Posterior vena cava (tissue), 2 donors: ENCODE measurements around the gene CHL1. TPM values are rescaled to one million over a fixed set of nuclear protein-coding genes. Genes with fewer than 3 reads are reported as not detected.

Experiments
- DNase-seq: peaks from one replicate; pipeline ENCODE4 v3.0.0-alpha.2; 2020; ENCODE audit warnings: low spot score
- intact Hi-C, 2 donors: fragments of 100-400 bp; cut with DNase I; formaldehyde crosslinking; loops; one replicate each; pipeline versions ENCODE4 v1.14.1 to v1.14.2; 2022 to 2023
- total RNA-seq, 2 donors: library from RNA; stranded (reverse); fragmentation: NEBNext Ultra II Directional; extraction: Animal tissue kit (Norgen Biotek cat#: 25700); gene quantifications; one replicate each; pipeline ENCODE4 v1.2.1, GENCODE V29; 2021
- donor health status: DM: yes; HTN: yes; CAD: no.
- donor health status: DM: yes; HTN: yes; CAD: no.

The CHL1 gene
- total RNA-seq, 2 donors from 2014 or later: 4.9 to 7.8 TPM

GRCh38 chr3:317012-317411 lies 120.4 kb downstream of the CHL1 start:
- intact Hi-C loops: no loop called here
- DNase-seq: no peak

DNA sequence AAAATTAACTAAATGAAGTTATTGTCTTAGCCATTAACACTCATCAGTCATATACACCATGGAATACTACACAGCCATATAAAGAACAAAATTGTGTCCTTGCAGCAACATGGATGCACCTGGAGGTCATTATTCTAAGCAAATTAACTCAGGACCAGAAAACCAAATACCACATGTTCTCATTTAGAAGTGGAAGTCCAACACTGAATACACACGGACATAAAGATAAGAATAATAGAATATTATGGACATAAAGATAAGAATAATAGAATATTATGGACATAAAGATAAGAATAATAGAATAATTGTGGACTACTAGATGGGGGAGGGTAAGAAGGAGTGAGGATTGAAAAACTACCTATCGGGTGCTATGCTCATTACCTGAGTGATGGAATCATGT lies 122.3 kb downstream of the CHL1 start:
- intact Hi-C loops: no loop called here
- no peak for DNase-seq

- intact Hi-C loops: no loop called here
- no peak for DNase-seq
Measured at GRCh38 chr3:324423-324822, 127.9 kb downstream of the CHL1 start.

DNA sequence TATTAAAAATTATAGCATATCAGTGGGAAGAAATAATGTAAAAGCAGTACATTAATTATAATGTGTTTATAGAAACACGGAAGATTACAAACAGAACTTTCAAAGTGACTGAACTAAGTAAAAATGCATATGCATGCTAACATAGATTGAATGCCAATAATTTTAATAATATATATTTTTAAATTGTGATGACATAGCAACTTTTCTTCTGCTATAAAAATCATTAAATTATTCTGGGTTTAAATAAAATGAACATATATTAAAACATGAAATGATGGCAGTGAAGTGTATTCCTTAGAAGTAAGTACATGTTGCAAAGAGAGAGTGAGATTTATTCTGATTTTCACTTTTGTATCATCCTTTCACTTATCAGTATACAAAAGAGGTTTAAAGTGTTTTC lies 128.9 kb downstream of the CHL1 start:
- intact Hi-C loops: no loop called here
- no peak for DNase-seq

DNA sequence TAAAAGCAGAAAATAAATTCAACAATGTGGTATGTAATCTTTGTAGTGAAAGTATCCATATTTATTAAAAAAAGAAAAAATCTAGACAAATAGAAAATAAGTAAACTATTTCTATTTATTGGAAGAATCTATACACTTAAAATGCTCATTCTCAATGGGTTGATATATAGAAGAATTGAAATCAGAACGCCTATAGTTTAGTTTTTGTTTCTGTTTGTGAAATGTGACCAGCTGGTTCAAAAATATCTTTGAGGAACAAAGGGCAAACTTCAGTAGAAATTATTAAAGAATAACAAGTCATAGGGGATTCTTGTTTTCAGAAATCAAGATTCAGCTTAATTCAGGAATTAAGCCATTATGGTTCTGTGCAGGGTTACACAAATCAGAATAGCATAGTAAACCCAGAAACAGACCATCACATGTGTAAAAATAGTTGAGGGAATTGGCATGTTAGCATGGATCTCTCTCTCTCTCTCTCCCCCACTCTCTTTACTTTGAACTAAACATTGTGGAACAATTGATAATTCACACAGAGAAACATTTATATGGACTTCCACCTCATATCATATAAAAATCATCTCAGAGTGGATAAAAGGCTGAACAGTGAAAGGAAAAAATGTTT lies 134.0 kb downstream of the CHL1 start:
- DNase-seq: no peak
- intact Hi-C loops: no loop called here

DNA sequence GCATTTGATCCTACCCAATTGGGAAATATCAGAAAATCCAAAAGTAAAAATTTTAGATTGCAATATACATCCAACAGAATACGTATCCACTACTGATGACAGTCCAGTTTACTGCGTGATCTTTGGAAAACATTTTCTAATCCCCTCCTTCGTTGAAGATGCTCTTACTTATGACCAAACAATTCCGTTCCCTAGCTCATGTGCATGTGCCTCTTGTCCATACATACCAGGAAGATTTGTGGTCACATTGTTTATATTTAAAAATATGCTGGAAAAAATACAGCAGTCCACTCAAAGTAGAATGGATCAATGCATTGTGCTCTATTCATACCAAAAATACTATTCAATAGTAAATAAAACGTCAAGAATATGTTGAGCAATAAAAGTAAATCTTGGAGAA lies 135.3 kb downstream of the CHL1 start:
- intact Hi-C loops: no loop called here

DNA sequence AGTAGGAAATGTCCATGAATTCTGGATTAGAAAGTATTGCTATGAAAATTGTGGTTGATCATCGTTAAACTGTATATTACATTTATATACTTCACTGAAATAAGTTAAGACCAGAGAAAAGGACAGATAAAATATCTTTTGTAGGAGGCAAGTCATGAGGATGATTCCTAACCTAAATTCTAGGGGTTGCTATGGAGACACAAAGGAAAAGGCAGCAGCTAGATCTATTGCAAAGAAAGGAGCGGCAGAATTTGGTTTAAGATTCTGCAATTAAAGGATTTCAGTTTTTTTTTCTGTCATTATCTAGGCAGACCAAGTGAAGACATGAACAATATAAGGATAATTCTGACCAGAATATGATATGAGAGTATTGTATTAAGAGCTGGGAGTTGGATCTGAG lies 136.1 kb downstream of the CHL1 start:
- intact Hi-C loops: no loop called here
- no peak for DNase-seq

More for the DNA sequence above, 135.3 kb downstream of the CHL1 start:
- DNase-seq: no peak

DNA sequence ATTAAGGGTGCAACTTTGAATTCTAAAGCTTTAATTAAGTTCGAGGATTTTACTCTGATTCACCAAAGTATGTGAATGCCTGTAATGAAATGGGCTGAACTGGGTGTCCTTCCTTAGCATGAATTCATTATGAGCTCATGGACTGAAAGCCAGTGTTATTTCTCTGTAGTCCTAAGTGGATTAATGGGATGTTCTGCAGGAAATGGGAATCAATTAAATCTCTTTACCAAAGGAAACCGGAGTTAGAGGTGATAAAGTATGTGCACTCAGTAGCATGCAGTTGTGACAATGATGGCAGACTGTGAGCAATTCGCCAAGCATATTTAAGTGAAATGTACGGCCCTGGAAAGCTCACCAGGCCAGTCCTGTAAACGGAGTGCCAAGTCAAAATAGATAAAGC lies 138.7 kb downstream of the CHL1 start:
- intact Hi-C loops: no loop called here
- DNase-seq: no peak

- intact Hi-C loops: no loop called here
- no peak for DNase-seq
Measured at GRCh38 chr3:339351-339750, 142.8 kb downstream of the CHL1 start.

GRCh38 chr3:341998-342397 lies 145.4 kb downstream of the CHL1 start:
- intact Hi-C loops: no loop called here
- DNase-seq: no peak

GRCh38 chr3:346186-346585 lies 149.6 kb downstream of the CHL1 start:
- DNase-seq: no peak
- intact Hi-C loops: no loop called here

DNA sequence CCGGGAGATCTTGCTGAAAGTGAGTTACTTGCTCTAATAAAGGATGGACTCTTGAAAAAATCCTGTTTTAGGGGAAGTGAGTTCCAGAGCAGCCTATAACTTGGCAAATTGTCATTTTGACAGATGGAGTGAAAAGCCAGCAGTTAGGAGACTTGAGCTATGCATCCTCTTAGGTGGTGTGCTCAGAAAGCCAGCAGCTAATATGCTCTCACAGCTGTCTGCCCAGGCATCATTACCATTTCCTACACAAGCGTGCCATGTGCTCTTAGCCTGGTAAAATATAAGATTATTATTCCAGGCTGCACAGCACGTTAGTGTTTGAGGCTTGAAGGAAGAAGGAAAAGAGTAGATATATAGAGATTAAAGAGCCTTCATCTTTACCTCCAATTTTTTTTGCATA lies 151.0 kb downstream of the CHL1 start:
- intact Hi-C loops: no loop called here
- DNase-seq: no peak

DNA sequence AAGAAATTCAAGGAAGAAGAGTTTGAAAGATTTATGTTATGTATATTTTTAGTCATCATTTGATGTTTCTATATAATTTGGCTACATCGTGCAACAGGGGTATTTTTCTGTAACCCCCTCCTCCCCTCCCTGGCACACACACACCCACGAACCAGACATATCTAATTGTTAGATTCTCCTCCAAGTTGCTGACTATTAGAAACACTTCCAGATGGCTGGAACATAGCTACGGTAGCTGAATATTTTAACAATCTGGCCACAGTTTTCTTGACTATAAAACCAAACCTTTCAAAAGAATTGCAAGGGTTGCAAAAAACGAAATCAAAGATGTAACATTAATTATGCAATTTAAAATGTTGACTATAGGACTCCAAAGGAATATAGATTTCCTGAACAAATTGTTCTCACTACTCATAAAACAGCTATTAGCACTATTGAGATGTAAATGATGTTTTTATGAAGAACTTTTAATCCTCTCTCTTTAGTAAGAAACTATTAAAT lies 154.4 kb downstream of the CHL1 start:
- no peak for DNase-seq
- intact Hi-C loops: no loop called here

- DNase-seq: no peak
Measured at GRCh38 chr3:352599-352998, 156.0 kb downstream of the CHL1 start.

GRCh38 chr3:353191-353739 lies 156.7 kb downstream of the CHL1 start:
- intact Hi-C loops: no loop called here
- DNase-seq: no peak

More at GRCh38 chr3:352599-352998, 156.0 kb downstream of the CHL1 start:
- intact Hi-C loops: no loop called here

- no peak for DNase-seq
- intact Hi-C loops: no loop called here
Measured at GRCh38 chr3:354432-354831, 157.9 kb downstream of the CHL1 start.

GRCh38 chr3:355622-356021 lies 159.1 kb downstream of the CHL1 start:
- no peak for DNase-seq
- intact Hi-C loops: no loop called here

GRCh38 chr3:356952-357351 lies 160.4 kb downstream of the CHL1 start:
- intact Hi-C loops: no loop called here

DNA sequence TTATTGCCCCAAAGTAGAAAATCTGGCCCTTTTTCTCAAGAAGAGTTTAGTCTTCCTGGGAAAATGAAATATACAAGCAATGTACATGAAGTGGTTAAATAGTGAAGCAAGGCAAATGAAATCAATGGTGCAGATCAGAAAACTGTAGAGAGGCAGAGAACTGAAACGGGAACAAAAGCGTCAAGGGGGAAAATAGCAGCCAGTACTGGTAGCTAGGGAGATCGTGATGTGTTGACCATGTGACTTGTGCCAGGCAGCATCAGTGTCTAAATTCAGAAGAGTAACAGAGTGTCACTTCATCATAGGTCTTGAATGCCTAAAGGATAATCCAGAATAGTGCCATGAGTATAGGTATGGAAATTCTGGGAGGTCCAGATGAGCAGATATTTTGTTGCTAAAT lies 163.1 kb downstream of the CHL1 start:
- DNase-seq: no peak
- intact Hi-C loops: no loop called here

More at GRCh38 chr3:356952-357351, 160.4 kb downstream of the CHL1 start:
- DNase-seq: no peak

DNA sequence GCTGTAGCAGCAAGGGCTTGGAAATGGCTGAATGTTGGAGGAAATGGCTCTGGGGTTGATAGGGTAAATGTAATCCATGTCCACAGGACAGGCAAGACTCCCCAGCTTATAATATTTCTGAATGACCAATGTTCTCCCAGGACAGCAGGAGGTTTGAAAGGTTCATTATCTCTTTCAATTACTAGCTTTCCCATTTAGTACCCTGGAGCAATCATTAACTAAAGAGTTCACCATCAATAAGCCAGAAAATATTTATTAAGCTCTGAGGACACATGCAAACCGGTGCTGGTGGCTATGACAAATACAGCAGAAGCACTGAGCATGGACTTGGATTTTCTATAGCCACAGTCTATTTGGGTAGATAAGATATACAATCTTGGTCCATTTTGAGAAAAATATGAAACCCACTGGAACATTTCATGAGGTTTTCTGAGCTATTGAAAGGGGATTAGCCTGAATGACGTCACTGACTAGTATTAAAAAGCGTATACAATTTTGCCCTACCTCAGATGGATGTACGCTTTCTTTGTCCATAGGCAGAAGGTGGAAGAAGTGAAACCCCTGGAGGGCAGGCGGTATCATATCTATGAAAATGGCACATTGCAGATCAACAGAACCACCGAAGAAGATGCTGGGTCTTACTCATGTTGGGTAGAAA lies 166.2 kb downstream of the CHL1 start:
- intact Hi-C loops: no loop called here
- DNase-seq: no peak

- no peak for DNase-seq
- intact Hi-C loops: no loop called here
Measured at GRCh38 chr3:364287-364686, 167.7 kb downstream of the CHL1 start.
